COLO668 (cell line): ENCODE data around the gene SMYD2.

Source experiments
- DNase-seq: peaks from one replicate; lab custom pipeline; 2025; ENCODE audit not compliant: unreplicated experiment; lab: John Stamatoyannopoulos, UW

SMYD2 gene, protein sequence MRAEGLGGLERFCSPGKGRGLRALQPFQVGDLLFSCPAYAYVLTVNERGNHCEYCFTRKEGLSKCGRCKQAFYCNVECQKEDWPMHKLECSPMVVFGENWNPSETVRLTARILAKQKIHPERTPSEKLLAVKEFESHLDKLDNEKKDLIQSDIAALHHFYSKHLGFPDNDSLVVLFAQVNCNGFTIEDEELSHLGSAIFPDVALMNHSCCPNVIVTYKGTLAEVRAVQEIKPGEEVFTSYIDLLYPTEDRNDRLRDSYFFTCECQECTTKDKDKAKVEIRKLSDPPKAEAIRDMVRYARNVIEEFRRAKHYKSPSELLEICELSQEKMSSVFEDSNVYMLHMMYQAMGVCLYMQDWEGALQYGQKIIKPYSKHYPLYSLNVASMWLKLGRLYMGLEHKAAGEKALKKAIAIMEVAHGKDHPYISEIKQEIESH

DNA sequence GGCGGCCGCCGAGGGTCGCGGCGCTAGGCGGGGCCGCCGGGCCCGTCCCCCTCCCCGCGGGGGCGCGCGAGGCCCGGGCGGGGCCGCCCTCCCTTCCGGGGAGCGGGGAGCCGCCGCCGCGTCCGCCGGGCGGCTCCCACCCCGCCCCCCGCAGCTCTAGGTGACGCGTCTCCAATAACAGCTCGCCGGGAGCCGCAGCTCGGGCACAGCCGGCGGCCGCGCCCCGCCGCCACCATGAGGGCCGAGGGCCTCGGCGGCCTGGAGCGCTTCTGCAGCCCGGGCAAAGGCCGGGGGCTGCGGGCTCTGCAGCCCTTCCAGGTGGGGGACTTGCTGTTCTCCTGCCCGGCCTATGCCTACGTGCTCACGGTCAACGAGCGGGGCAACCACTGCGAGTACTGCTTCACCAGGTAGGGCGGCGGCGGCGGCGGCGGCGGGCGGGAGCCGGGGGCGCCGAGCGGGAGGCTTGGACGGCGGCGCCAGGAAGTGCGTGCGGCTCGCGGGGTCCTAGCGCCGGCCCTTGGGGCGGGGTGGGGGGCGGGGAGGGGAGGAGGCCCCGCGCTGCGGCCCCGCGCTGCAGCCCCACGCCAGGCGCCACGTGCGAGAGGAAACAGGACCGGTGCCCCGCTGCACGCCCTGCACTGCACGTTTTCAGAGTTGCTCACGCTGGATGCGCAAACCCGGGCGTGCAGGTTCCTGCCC, at the start of gene SMYD2:
Gene SMYD2 (plus strand): TSS at position 139 of the 699 bp plus-strand sequence. CDS start 96 bp downstream, at position 235.
- DNase-seq: peak; percentile 91

DNA sequence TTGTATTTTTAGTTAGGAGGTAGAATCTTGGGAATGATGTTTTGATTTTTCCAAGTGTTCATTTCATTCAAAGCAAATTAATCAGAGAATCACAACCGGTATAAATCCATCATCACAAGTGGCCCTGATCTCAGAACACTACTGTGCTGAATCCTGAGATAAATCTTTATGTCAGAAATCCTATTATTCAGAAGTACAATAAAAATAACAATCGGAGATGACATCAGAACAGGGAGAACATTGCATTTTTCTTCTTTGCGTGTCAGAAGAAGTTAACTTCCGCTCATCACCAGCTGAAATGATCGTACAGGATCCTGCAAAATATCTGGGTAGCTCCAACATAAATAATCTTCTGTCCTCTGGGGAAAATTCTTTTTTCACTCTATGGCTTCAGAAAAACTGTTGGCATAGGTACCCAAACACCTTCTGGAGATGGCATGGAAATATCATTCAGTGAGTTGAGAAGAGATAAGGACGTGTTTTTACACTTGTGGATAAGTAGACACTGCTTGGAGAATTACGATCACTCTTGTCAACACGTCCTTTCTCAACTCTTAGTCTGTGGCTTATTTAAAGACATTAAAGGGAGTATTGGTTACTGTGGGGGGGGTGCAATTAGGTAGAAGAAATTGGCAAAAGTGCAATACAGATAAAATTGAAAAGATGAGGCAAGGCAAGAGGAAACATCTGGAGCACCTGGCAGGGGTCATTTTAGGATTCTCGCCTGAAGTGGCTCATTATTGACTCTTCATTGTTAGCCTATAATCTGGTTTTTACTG, 46.9 kb upstream of the SMYD2 start:
- DNase-seq: peak; percentile 50

DNA sequence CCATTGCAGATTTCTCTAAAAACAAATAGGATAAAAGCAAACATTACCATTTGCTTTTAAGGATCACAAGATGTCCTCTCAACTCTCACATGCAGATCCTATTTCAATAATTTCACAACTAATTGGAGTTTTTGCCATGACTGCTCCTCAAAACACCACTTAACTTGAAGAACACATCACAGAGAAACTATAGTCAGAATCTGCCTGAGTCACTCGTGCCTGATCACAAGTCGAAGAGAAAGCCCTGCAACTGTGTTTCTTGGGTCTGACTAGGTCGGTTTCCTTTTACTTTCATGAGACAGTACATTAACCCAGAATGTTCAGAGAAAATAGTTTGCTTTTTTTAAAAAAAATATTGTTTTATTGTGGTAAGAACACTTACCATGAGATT, 46.3 kb upstream of the SMYD2 start:
- no peak for DNase-seq

DNA sequence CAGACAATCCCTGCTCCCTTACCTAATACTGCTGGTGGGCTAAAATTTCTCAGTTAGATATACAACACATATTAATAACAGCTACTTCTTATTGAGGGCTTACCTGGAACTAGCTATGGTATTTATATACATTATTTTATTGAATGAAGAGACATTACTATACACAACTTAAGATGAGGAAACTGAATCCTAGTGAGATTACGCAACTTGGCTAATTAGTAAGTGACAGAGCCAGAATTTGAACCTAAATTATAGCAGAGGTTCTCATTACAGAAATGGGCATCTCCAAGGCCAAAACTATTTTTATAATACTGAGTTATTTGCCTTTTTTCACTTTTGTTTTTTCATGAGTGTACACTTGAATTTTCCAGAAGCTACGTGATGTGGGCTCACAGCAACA, 44.5 kb upstream of the SMYD2 start:
- no peak for DNase-seq

DNA sequence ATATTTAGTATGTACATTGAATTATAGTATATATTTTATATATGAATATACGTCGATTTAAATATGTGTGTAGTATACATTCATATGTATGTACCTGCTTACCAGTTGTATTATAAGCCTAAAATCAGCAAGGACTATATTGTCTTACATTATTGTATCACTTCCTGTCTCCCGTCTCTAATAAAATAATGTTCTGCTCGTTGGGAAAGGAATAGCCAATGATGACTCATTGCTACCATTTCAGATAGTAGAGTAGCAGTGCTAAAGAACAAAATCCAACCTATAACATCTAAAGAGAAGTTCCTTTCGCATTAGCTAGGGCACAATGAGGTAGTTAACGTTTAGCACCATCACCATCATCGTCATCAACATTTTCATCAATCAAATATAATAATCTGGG, 39.9 kb upstream of the SMYD2 start:
- no peak for DNase-seq

DNA sequence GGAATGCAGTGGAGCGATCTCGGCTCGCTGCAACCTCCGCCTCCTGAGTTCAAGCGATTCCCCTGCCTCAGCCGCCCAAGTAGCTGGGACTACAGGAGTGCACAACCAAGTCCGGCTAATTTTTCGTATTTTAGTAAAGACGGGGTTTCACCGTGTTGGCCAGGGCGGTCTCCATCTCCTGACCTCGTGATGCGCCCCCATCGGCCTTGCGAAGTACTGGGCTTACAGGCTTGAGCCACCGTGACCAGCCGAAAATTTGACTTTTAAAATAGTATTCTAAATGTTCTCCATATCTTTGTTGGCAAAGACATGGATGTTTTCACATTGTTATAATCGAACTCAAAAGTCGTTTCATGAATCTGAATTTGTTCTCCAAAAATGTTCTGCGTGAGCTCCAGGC, 36.7 kb upstream of the SMYD2 start:
- no peak for DNase-seq

DNA sequence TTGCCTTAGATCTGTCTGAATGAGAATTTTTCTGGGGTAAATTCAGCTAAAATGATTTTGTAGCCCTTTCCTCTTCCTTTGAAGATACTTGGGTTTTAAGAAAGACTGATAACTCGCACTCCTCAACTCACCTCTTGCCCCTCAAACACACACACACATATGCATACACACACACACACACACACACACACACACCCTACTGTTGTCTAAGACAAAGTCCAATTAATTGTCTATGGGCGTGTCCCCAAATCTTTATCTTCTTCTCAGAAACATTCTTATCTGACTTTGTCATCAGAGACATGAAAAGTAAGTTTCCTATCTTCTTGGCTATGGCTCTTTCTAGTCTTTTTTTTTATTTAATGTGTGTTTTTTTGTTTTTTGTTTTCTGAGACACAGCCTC, 36.1 kb upstream of the SMYD2 start:
- no peak for DNase-seq

DNA sequence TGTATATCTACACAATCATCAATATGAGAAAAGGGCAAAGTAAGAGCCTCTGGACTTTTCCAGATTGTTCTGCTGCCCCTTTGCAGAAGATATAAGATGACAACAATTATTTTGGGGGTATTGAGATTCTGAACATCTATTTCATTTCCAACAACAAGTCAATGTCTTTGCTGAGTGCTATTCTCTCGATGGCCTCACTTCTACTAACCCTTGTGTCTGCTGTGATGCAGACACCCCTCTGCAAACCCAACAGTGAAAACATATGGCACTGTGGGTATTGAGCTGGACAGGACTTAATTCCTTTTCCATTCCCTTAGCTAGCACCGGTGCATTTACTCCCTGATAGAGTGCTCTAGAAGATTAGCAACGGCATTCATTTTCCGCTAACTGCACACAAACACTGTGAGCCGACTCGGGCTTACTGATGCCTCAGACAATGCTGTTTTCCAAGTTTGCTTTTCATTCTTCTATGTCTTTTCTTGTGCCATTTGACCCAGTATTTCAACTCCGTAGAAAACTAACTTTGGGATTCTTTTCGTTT, 33.4 kb upstream of the SMYD2 start:
- no peak for DNase-seq

DNA sequence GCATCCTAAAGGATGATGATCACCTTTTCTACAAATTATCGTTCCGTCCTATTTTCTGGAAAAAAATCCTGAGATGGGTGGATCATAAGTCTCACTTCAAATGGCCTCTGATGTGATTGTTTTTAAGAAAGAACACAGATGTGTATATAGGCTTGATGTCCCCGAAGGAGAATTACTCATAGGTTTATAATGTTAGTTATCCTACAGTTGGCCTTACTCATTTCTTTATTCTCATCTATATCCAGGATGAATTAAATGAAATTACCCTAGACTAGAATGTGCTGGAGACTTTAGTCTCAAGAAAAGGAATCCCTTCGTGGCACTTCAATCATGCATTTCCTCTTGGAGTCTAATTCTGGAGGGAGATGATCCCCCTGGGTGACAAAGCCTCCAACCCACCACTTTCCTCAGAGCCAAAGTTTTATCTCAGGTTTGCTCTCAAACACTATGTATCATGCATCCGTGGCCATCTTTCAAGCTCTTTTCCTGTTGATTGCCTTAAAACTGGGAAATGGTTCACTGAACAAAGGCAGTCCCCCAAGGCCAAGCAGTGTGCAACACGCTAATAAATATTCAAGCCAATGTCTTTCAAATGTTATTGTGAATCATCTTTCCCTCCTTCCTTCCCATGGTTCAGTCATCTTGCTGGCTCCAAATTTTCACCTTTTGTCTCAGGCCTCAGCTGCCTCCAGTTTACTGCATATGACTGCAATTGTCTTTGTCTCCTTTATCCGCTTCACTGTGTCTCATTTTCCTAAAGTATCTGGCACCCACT, 32.5 kb upstream of the SMYD2 start:
- DNase-seq: no peak

DNA sequence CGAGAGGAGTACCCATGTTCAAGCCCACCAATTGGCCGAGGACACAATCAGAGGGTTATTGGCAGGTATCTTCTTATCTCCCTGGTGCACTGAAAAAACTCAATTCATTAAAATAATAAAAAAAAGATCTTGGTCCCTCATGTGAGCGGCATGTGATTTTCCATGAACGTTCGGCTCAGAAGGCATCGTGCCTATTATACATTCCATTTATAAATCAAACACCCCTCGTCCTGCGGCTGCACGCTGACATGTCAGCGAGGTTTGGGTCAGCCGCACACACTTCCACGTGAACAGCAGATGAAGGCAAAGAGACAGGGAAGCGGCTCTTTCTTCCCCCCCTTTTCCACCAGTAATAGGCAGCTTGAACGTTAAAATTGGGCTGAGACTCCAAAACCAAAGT, 31.3 kb upstream of the SMYD2 start:
- DNase-seq: no peak

DNA sequence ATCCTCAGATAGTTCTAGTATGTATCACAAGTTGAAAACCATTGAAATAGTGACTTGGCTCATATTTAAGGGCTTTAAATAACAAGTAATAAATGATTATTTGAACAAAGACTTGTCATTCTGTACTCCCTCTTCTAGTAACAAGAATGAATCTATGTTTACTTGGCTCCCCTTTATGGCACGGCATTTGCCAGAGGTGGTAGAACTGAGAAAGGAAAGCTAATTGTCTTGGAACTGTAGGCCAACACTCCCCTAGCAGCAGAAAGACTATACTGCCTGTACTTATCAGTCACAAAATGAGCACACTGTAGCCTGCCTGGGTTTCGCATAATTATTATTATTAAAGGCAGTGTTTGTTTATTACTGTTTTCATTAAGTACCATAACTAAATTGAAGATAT, 29.6 kb upstream of the SMYD2 start:
- no peak for DNase-seq

DNA sequence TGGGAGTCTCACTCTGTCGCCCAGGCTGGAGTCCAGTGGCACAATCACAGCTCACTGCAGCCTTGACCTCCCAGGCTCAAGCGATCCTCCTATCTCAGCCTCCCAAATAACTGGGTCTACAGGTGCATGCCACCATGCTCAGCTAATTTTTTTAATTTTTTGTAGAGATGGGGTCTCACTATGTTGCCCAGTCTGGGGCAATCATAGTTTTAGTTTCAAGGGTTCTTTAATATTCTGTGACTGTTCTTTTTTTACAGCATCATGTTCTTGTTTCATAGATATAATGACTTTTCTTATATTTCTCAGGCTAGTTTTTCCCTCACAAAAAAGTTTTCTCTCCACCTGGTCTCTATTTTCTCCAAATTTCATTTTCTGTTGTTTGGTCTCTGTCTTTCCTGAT, 25.4 kb upstream of the SMYD2 start:
- no peak for DNase-seq

DNA sequence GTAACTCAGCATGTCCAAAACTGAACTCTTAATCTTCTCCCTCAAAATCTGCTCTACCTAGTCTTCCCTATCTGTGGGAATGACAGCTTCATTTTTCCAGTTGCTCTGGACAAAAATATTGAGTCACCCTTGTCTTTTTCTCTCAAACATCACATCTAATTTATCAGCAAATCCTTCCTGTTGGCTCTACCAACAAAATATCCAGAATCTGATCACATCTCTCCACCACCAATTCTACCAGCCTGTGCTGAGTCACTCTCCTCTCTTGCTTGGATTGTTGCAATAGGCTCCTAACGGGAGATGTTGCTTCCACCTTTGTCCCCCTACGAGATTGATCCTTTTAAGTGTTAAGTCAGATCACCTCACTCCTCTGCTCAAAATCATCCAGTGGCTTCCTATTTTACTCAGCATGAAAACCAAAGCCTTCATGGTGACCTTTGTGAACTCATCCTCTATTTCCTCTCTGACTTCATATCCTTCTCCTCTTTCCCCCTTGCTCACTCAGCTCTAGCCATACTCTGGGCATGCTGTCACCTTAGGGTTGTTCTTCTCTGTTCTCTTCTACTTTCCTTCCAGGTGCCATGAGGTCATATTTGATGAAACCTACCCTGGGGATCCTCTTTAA, 21.5 kb upstream of the SMYD2 start:
- no peak for DNase-seq

DNA sequence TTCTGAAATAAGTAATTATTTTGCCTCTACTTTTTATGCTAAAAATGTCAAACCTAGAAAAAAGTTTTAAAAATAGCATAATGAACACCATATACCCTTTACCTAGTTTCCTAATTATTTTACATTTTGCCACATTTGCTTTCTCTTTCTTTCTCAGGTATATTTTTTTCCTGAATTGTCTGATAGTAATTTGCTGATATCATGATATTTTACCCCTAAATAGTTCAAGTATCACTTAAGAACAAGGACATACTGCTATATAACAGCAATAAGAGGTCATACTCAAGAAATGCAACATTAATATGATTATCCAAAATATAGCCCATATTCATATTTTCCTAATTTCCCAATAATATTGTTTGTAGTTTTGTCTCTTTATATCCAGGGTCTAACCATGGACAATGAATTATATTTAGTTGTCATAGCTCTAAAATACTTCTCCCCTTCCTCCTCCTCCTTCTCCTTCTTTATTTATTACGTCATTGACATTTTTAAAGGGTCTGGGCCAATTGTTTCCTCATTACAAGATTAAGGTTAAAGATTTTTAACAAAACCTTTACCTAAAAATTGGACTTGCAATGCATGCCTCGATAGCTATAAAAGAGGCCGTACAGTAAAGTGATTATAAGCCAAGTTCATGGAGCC, 20.3 kb upstream of the SMYD2 start:
- no peak for DNase-seq

DNA sequence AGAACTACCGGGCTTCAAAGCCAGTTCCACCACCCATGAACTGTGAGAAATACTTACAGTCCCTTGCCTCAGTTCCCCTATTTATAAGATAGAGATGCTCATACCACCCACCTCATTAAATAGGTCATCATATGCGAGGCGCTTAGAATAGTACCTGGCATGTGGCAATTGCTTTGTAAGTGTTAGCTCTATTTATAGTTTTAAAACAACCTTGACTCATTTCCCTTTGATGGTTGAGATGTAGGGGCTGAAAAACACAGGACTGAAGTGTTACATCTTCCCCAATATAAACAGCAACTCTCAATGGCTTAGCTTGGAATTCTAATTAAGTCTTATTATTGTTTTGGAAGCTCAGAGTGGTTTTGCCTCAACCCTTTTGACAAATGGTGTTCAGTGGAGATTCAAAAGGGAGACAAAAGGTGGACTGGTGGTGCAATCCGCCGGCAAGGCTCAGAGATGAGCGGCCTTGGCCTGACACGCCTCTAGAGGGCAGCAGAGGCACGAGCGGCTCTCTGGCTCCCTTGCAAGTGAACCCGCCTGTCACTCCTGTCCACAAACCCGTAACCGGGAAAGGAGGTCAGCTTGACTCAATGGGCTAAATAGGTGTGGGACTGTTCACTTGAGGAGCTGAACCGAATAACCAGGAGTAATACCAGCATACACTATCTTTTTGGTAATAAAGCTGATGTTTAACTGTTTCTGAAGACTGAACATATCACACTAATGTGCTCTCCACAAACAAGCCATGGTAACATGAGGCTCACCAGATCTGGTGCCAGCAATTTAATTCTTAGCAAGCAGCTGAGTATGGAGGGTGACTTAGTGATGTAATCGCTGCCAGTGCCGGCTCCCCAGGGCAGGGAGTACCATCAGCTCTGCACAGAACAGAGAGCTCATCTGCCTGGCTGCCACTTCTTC, 19.5 kb upstream of the SMYD2 start:
- peak; percentile 85 for DNase-seq

DNA sequence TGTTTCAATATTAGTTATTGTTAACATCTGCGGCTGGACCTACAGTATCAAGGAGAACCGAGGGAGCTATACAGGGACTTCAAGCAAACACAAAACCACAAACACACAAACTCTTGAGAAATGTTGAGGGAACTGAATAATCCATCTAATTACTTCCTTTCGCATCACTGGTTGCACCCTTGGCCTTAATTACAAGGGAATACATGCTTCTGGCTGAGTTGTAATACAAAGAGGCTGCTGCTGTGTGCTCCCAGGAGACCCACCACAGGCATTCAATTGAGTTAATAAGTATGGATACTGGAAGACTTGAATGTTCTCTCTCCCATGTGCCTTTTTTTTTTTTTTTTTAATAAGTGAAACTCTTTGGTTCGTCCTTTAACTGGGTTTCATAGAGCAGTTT, 16.8 kb upstream of the SMYD2 start:
- no peak for DNase-seq

DNA sequence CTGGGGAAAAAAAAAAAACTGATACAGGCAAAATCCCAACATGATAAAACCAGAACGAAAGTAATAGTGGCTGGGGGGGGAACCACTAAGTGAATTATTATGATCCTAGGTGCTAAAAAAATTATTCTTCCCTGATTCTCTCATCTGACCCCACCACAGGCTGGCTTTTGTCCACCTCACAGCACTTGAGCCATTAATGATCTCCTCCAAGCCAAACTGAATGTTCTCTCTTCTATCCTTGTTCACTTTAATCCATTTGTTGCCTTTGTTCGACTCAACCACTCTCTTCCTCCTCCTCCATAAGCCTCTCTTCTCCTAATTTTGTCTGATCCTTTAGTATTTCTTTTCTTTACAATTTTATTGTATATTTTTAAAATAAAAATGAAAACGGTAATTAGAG, 16.0 kb upstream of the SMYD2 start:
- DNase-seq: no peak

DNA sequence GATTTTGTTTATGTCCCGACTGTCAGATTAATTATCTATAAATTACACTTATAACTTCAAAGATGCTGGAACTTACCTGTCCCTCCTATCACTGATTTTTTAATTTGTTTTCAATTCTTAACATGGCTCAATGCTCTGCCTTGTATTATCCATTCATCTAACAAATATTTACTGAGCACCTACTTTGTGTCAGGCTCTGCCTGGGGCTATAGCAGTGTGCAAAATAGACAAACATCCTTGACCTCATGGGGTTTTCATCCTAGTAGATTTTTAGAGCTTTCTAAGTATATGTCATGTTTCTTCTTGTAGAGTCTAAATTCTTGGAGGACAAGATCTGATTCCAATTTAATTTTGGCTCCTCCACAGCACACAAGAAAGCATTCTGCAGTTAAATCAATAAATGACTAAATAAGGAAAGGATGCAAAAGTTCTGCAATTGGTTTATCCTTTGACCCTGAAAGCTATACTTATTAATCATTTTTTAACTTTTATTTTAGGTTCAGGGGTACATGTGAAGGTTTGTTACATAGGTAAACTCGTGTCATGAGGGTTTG, 10.8 kb upstream of the SMYD2 start:
- no peak for DNase-seq
